ENCODE measurements around the gene ELOVL5.

GRCh38 chr6:53352360-53352759, 3.6 kb upstream of the ELOVL5 start:
- TF ChIP-seq CTCF (conservative IDR thresholded peaks at IDR 0.05; ENCODE audit: low read length) (no peak), EZH2phosphoT487 (IDR thresholded peaks at IDR 0.05; ENCODE audit: borderline replicate concordance) (no peak)

Measured in Loucy (cell line).